Neural progenitor cell (in vitro differentiated cells): ENCODE data around the gene LPAR2. TPM values are rescaled to one million over a fixed set of nuclear protein-coding genes. Genes with fewer than 3 reads are reported as not detected.

Experiments
- DNase-seq: peaks from one replicate; pipeline ENCODE4 v3.0.0-alpha.2; 2016; ENCODE audit warnings: low spot score
- H2AFZ ChIP-seq: fragments of 200-600 bp; sonication (generic); replicated peaks from 2 replicates; pipeline ENCODE4 v1.6.1; 2016; ENCODE audit warnings: antibody characterized with exemption
- H3F3A ChIP-seq: fragments of 200-600 bp; sonication (generic); 2 replicates; pipeline ENCODE4 v1.6.1; 2016; ENCODE audit warnings: antibody characterized with exemption, low read depth
- H3K27ac ChIP-seq: fragments of 200-600 bp; sonication (generic); 2 replicates; pipeline ENCODE4 v1.5.1; 2016; ENCODE audit warnings: mild to moderate bottlenecking
- H3K27me3 ChIP-seq: fragments of 200-600 bp; sonication (generic); 2 replicates; pipeline ENCODE4 v1.6.1; 2016; ENCODE audit warnings: mild to moderate bottlenecking, moderate library complexity
- H3K36me3 ChIP-seq: fragments of 200-600 bp; sonication (generic); 2 replicates; pipeline ENCODE4 v1.5.1; 2016
- H3K4me1 ChIP-seq: fragments of 200-600 bp; sonication (generic); 2 replicates; pipeline ENCODE4 v1.6.1; 2016; ENCODE audit warnings: mixed run types
- H3K4me2 ChIP-seq: fragments of 200-600 bp; sonication (generic); 2 replicates; pipeline ENCODE4 v1.6.1; 2016
- H3K4me3 ChIP-seq: fragments of 200-600 bp; sonication (generic); 2 replicates; pipeline ENCODE4 v1.5.1; 2016
- H3K79me2 ChIP-seq: fragments of 200-600 bp; sonication (generic); 2 replicates; pipeline ENCODE4 v1.6.1; 2016; ENCODE audit warnings: low read depth
- H3K9ac ChIP-seq: fragments of 200-600 bp; sonication (generic); 2 replicates; pipeline ENCODE4 v1.6.1; 2016
- H3K9me3 ChIP-seq: fragments of 200-600 bp; sonication (generic); 2 replicates; pipeline ENCODE4 v1.5.1; 2016; ENCODE audit warnings: low read depth
- H4K20me1 ChIP-seq: fragments of 200-600 bp; sonication (generic); 2 replicates; pipeline ENCODE4 v1.6.1; 2016; ENCODE audit warnings: low read depth
- H3K27ac Mint-ChIP-seq: 3 replicates; pipeline ENCODE4 v1.8.0; 2021; ENCODE audit warnings: mixed read lengths
- H3K27me3 Mint-ChIP-seq: 2 replicates; pipeline ENCODE4 v1.8.0; 2022; ENCODE audit warnings: low read depth, mild to moderate bottlenecking, inconsistent platforms, moderate library complexity, mixed read lengths; ENCODE audit not compliant: insufficient read depth
- H3K36me3 Mint-ChIP-seq: 3 replicates; pipeline ENCODE4 v1.8.0; 2021; ENCODE audit warnings: mixed read lengths
- H3K4me1 Mint-ChIP-seq: 3 replicates; pipeline ENCODE4 v1.8.0; 2021; ENCODE audit warnings: mixed read lengths
- H3K4me3 Mint-ChIP-seq: 3 replicates; pipeline ENCODE4 v1.8.0; 2021; ENCODE audit warnings: mild to moderate bottlenecking, moderate library complexity, mixed read lengths
- H3K9me3 Mint-ChIP-seq: 3 replicates; pipeline ENCODE4 v1.8.0; 2020; ENCODE audit warnings: mixed read lengths
- CTCF ChIP-seq: fragments of 200-600 bp; sonication (generic); IDR thresholded peaks from 2 replicates; pipeline ENCODE4 v1.5.1; 2017; ENCODE audit warnings: antibody characterized with exemption, mild to moderate bottlenecking
- EZH2 ChIP-seq: fragments of 200-600 bp; sonication (generic); IDR thresholded peaks from 2 replicates; pipeline ENCODE4 v1.6.1; 2017; ENCODE audit warnings: antibody characterized with exemption, mild to moderate bottlenecking, moderate library complexity
- EZH2phosphoT487 ChIP-seq: fragments of 200-600 bp; sonication (generic); IDR thresholded peaks from 2 replicates; pipeline ENCODE4 v1.6.1; 2017; ENCODE audit warnings: antibody characterized with exemption
- total RNA-seq: library from RNA; depleted of rRNA; stranded (reverse); fragments of >200 nt; gene quantifications from 2 replicates; pipeline ENCODE4 v1.2.3, GENCODE V29; 2015; ENCODE audit warnings: low replicate concordance

Gene LPAR2
- total RNA-seq, 1 donor from 2014 or later, result 21.2 TPM

DNA sequence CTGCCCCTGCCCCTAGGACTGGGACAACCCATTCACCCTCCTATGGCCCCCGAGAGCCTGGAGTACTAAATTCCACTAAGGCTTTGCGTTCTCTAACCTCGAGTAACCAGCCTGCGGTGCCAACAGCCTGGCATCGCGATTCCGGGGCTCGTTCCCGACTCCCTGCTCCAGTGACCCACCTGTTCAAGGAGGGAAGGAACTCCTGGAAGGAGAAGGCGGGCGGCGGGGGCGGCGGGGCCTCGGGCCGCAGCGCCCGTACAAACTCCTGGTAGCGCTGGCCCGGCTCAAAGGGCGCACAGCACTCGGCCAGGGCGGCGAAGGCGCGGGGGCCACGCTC, 9.1 kb upstream of the LPAR2 start:
- no peak overlapping the region for H3K27ac ChIP-seq
- peaks cover 18% of the 10 kb centered on the region for H3K36me3 Mint-ChIP-seq

GRCh38 chr19:19636573-19637185, 8.7 kb upstream of the LPAR2 start:
- H3K9ac ChIP-seq, result no peak overlapping the region
- H3K36me3 ChIP-seq, result no peaks in the 10 kb centered on the region
- no peaks in the 10 kb centered on the region for H3K4me1 ChIP-seq
- no peak overlapping the region for H3K4me3 ChIP-seq
- H3F3A ChIP-seq, result no peaks in the 10 kb centered on the region
- TF ChIP-seq EZH2phosphoT487 (no peak), EZH2 (no peak), CTCF (no peak)
- no peaks in the 10 kb centered on the region for H3K9me3 ChIP-seq
- no peaks in the 10 kb centered on the region for H3K79me2 ChIP-seq
- H4K20me1 ChIP-seq, result no peaks in the 10 kb centered on the region
- no peak for DNase-seq
- H3K4me3 Mint-ChIP-seq, result no peak overlapping the region
- no peaks in the 10 kb centered on the region for H3K9me3 Mint-ChIP-seq
- peaks cover 4% of the 10 kb centered on the region for H3K27me3 Mint-ChIP-seq
- no peaks in the 10 kb centered on the region for H3K4me1 Mint-ChIP-seq
- no peak overlapping the region for H2AFZ ChIP-seq
- H3K27me3 ChIP-seq, result no peaks in the 10 kb centered on the region
- no peak overlapping the region for H3K27ac Mint-ChIP-seq
- H3K4me2 ChIP-seq, result no peak overlapping the region
- no peak overlapping the region for H3K27ac ChIP-seq
- peaks cover 18% of the 10 kb centered on the region for H3K36me3 Mint-ChIP-seq

More for the DNA sequence above, 9.1 kb upstream of the LPAR2 start:
- Mint-ChIP-seq H3K9me3 (no peaks in the 10 kb centered on the region), H3K27ac (no peak overlapping the region), H3K4me1 (peaks cover 3% of the 10 kb centered on the region), H3K27me3 (peaks cover 4% of the 10 kb centered on the region), H3K4me3 (no peak overlapping the region)
- TF ChIP-seq EZH2 (no peak), EZH2phosphoT487 (no peak)
- H3K79me2 ChIP-seq, result no peaks in the 10 kb centered on the region
- no peaks in the 10 kb centered on the region for H3K27me3 ChIP-seq
- no peaks in the 10 kb centered on the region for H3K9me3 ChIP-seq
- H3K4me1 ChIP-seq, result no peaks in the 10 kb centered on the region
- no peaks in the 10 kb centered on the region for H3F3A ChIP-seq
- DNase-seq, result no peak
- no peak overlapping the region for H2AFZ ChIP-seq
- no peak overlapping the region for H3K9ac ChIP-seq
- no peak overlapping the region for H3K4me2 ChIP-seq
- H3K36me3 ChIP-seq, result no peaks in the 10 kb centered on the region
- no peak overlapping the region for H3K4me3 ChIP-seq
- H4K20me1 ChIP-seq, result no peaks in the 10 kb centered on the region

GRCh38 chr19:19635313-19635702, 7.3 kb upstream of the LPAR2 start:
- Histone ChIP-seq H3K36me3 (no peaks in the 10 kb centered on the region), H3K4me1 (no peaks in the 10 kb centered on the region)

More at GRCh38 chr19:19635313-19635702, 7.3 kb upstream of the LPAR2 start:
- Histone ChIP-seq H3K4me3 (no peak overlapping the region), H4K20me1 (no peaks in the 10 kb centered on the region), H3K9me3 (no peaks in the 10 kb centered on the region), H3K27me3 (no peaks in the 10 kb centered on the region), H3K9ac (no peak overlapping the region), H3K79me2 (no peaks in the 10 kb centered on the region), H2AFZ (no peak overlapping the region), H3K4me2 (no peak overlapping the region), H3K27ac (no peak overlapping the region), H3F3A (no peaks in the 10 kb centered on the region)
- H3K4me1 Mint-ChIP-seq, result no peaks in the 10 kb centered on the region
- DNase-seq, result no peak
- TF ChIP-seq CTCF, result no peak
- no peak for TF ChIP-seq EZH2phosphoT487
- no peak for TF ChIP-seq EZH2
- no peak overlapping the region for H3K4me3 Mint-ChIP-seq
- no peak overlapping the region for H3K27ac Mint-ChIP-seq
- peaks cover 4% of the 10 kb centered on the region for H3K27me3 Mint-ChIP-seq
- peaks cover 18% of the 10 kb centered on the region for H3K36me3 Mint-ChIP-seq
- H3K9me3 Mint-ChIP-seq, result no peaks in the 10 kb centered on the region
